K562 (cell line): ENCODE results near the gene GALNT12. TPM values are rescaled to one million over a fixed set of nuclear protein-coding genes. Genes with fewer than 3 reads are reported as not detected.

Experiments used
- ATAC-seq: fragments of 200-7000 bp; cut with Tn5 transposase; 3 replicates; pipeline ENCODE4 v1.9.1; 2020; ENCODE audit warnings: moderate library complexity
- BruUV-seq: library from RNA; stranded (reverse); fragments of 400-500 nt; replicated peaks from 2 replicates; lab custom pipeline; 2021; lab: Mats Ljungman, UMichigan
- CTCF ChIA-PET: fragments of 300-600 bp; formaldehyde crosslinking; extraction: SDS; loops from one replicate; lab custom pipeline; 2021; ENCODE audit warnings: low intra/inter-chr PET ratio; lab: Yijun Ruan, JAX
- POLR2A ChIA-PET: fragments of 300-600, 350-650 bp; sonication (Branson Sonifier 250); formaldehyde crosslinking; extraction: SDS; loops from one replicate; lab custom pipeline; 2021; ENCODE audit warnings: antibody characterized with exemption, inconsistent platforms; lab: Yijun Ruan, JAX
- DNase-seq, 4 experiments: peaks; one replicate each; pipeline versions ENCODE4 v3.0.0 to v3.0.0-alpha.2; 2011 to 2018; ENCODE audit warnings: low spot score in 3 of 4, mixed read lengths in 3 of 4; ENCODE audit errors: extremely low read depth in 1 of 4
- FAIRE-seq: peaks from 2 replicates; lab custom pipeline; 2011; peaks lifted over from hg19 to GRCh38; lab: Jason Lieb, UNC
- H2AFZ ChIP-seq: 2 replicates; pipeline ENCODE4 v1.6.0; 2011; ENCODE audit warnings: low read depth, low read length, control low read depth, inconsistent platforms
- H3K27ac ChIP-seq: fragments of 200-600 bp; 3 replicates; pipeline ENCODE4 v1.8.0; 2011; ENCODE audit warnings: low read depth, mild to moderate bottlenecking, control low read depth, inconsistent platforms, low read length, moderate library complexity, mixed read lengths; ENCODE audit errors: extremely low read depth
- H3K27me3 ChIP-seq, 2 experiments: fragments of 300-600 bp in 1 of 2; 2 replicates in 1 of 2; 3 replicates in 1 of 2; pipeline versions ENCODE4 v1.6.0 to v1.8.0; 2011; ENCODE audit warnings: inconsistent platforms in 2 of 2, low read length in 2 of 2, mild to moderate bottlenecking in 1 of 2, mixed read lengths in 1 of 2, moderate library complexity in 1 of 2; ENCODE audit not compliant: control insufficient read depth in 2 of 2, insufficient read depth in 2 of 2
- H3K36me3 ChIP-seq: fragments of 300-600 bp; 3 replicates; pipeline ENCODE4 v1.8.0; 2011; ENCODE audit warnings: mild to moderate bottlenecking, low read length, inconsistent platforms; ENCODE audit not compliant: control insufficient read depth, insufficient read depth
- H3K4me1 ChIP-seq, 2 experiments: fragments of 200-600 bp in 1 of 2; replicated peaks in 1 of 2; 2 replicates in 1 of 2; 3 replicates in 1 of 2; pipeline versions ENCODE4 v1.5.1 to v1.8.0; 2011; ENCODE audit warnings: inconsistent platforms in 2 of 2, low read length in 2 of 2, mild to moderate bottlenecking in 1 of 2, mixed read lengths in 1 of 2, moderate library complexity in 1 of 2; ENCODE audit not compliant: control insufficient read depth in 2 of 2, insufficient read depth in 2 of 2
- H3K4me2 ChIP-seq: 2 replicates; pipeline ENCODE4 v1.6.1; 2011; ENCODE audit warnings: low read length, control low read depth, inconsistent platforms, mixed read lengths; ENCODE audit not compliant: insufficient read depth
- H3K4me3 ChIP-seq: fragments of 200-600 bp; sonication (generic), shearing (Covaris generic); 2 replicates; pipeline ENCODE4 v1.5.1; 2016; ENCODE audit warnings: control low read depth, inconsistent platforms
- H3K79me2 ChIP-seq: fragments of 200-600 bp; 3 replicates; pipeline ENCODE4 v1.8.0; 2011; ENCODE audit warnings: low read length, inconsistent platforms; ENCODE audit not compliant: control insufficient read depth, insufficient read depth
- H3K9ac ChIP-seq, 2 experiments: 2 replicates each; pipeline versions ENCODE4 v1.6.0 to v1.6.1; 2011; ENCODE audit warnings: low read depth in 2 of 2, low read length in 2 of 2, control low read depth in 1 of 2, inconsistent platforms in 1 of 2, mild to moderate bottlenecking in 1 of 2, mixed read lengths in 1 of 2; ENCODE audit not compliant: insufficient read depth in 1 of 2
- H3K9me1 ChIP-seq: one replicate; pipeline ENCODE4 v1.6.0; 2011; ENCODE audit warnings: inconsistent platforms, mild to moderate bottlenecking, low read length, moderate library complexity; ENCODE audit not compliant: control insufficient read depth, insufficient read depth
- H3K9me3 ChIP-seq: replicated peaks from 2 replicates; pipeline ENCODE4 v1.5.1; 2011; ENCODE audit warnings: low read depth, low read length, inconsistent platforms; ENCODE audit not compliant: control insufficient read depth, insufficient read depth
- H4K20me1 ChIP-seq: replicated peaks from 2 replicates; pipeline ENCODE4 v1.6.1; 2011; ENCODE audit warnings: low read length, inconsistent platforms, mixed read lengths; ENCODE audit not compliant: control insufficient read depth, insufficient read depth
- BRD9 ChIP-seq: fragments of 450-650 bp; IDR thresholded peaks from 2 replicates; pipeline ENCODE4 v1.6.1; 2018; ENCODE audit warnings: low read depth; ENCODE audit not compliant: partially characterized antibody
- CSDE1 ChIP-seq, 2 experiments: fragments of 450-650 bp; IDR thresholded peaks; 2 replicates each; pipeline ENCODE4 v1.6.1; 2016; ENCODE audit warnings: mild to moderate bottlenecking in 1 of 2
- DDX20 ChIP-seq: fragments of 450-650 bp; IDR thresholded peaks from 2 replicates; pipeline ENCODE4 v1.6.1; 2016; ENCODE audit warnings: missing genetic modification characterization, low read depth, mild to moderate bottlenecking, missing compliant biosample characterization, moderate library complexity
- NCOA6 ChIP-seq: fragments of 450-650 bp; IDR thresholded peaks from 2 replicates; pipeline ENCODE4 v1.6.1; 2017; ENCODE audit warnings: mild to moderate bottlenecking
- NRF1 ChIP-seq, 2 experiments: fragments of 450-650 bp; IDR thresholded peaks in 1 of 2; conservative IDR thresholded peaks in 1 of 2; 2 replicates each; pipeline ENCODE4 v1.6.1; 2014; ENCODE audit warnings: mild to moderate bottlenecking in 2 of 2
- TEAD4 ChIP-seq, 2 experiments: sonication (generic) in 1 of 2; formaldehyde crosslinking in 1 of 2; IDR thresholded peaks; 2 replicates each; pipeline versions ENCODE4 v1.6.1 to v1.8.0; 2012 to 2022; ENCODE audit warnings: borderline replicate concordance in 1 of 2, inconsistent platforms in 1 of 2, low read length in 1 of 2, mild to moderate bottlenecking in 1 of 2, missing genetic modification reagents in 1 of 2
- ZC3H4 ChIP-seq: sonication (generic); formaldehyde crosslinking; IDR thresholded peaks from 2 replicates; pipeline ENCODE4 v1.9.0; 2021; ENCODE audit warnings: missing genetic modification reagents, borderline replicate concordance
- ZFPM2 ChIP-seq: fragments of 250-450 bp; sonication (Bioruptor Pico); IDR thresholded peaks from 2 replicates; pipeline ENCODE4 v1.5.1; 2022; ENCODE audit warnings: mild to moderate bottlenecking
- WGBS: fragments of 100-300 bp; shearing (Covaris generic); methylation state at CpG from one replicate; pipeline ENCODE4 v1.1.6; 2016; ENCODE audit warnings: low coverage, mixed read lengths; ENCODE audit not compliant: insufficient coverage; ENCODE audit errors: missing lambda C conversion rate; 5-methylcytosine and 5-hydroxymethylcytosine counted together
- in situ Hi-C: fragments of 300-500 bp; cut with MboI; formaldehyde crosslinking; loops from 4 replicates; pipeline ENCODE4 v1.15.0; 2018; ENCODE audit warnings: inconsistent platforms, mixed read lengths
- intact Hi-C: fragments of 100-400 bp; cut with micrococcal nuclease; formaldehyde crosslinking; loops from 2 replicates; pipeline ENCODE4 v1.14.2; 2022
- polyA plus RNA-seq, 8 experiments: library from polyadenylated mRNA; depleted of rRNA in 4 of 8; stranded (reverse) in 5 of 8; unstranded in 3 of 8; fragments of >200 nt; fragmentation: Nextera tagmentation in 2 of 8; fragmentation: Illumina TruSeq in 1 of 8; extraction: Ambion mirVana in 2 of 8; extraction: Trizol in 1 of 8; gene quantifications; 2 replicates each; pipeline versions ENCODE4 v1.2.1 to v1.2.3, GENCODE V29; 2011 to 2014; ENCODE audit warnings: inconsistent platforms in 1 of 8, missing spikeins in 1 of 8
- total RNA-seq, 7 experiments: library from RNA; depleted of rRNA in 6 of 7; stranded (reverse); fragments of >200 nt in 6 of 7; fragmentation: Illumina TruSeq in 2 of 7; extraction: Trizol in 2 of 7; gene quantifications; 2 replicates each; pipeline versions ENCODE4 v1.2.1 to v1.2.3, GENCODE V29; 2011 to 2021; ENCODE audit warnings: low replicate concordance in 1 of 7
- TF ChIP-seq, protein P1 (sequence below): sonication (generic); formaldehyde crosslinking; IDR thresholded peaks from 2 replicates; pipeline ENCODE4 v1.8.0; 2022; ENCODE audit warnings: mild to moderate bottlenecking, missing genetic modification reagents
- TF ChIP-seq, protein P2 (sequence below), 2 experiments: fragments of 450-650 bp; conservative IDR thresholded peaks; 2 replicates each; pipeline ENCODE4 v1.6.1; 2017; ENCODE audit warnings: mild to moderate bottlenecking in 2 of 2, moderate library complexity in 2 of 2

GALNT12 gene
- total and polyA plus RNA-seq, 9 of the 15 experiments (the other 6 are each of a cell fraction or from before 2014, with no cell fraction given), result 29.7 to 82.9 (median 44.2) TPM

- ChIA-PET CTCF (no interaction called here), POLR2A (interaction anchor here (0.7 to 1.0 kb wide), 2 partner anchors 10 to 13 kb away, joined by 3 read pairs; no protein-coding TSS in a partner anchor)
- no peaks in the 10 kb centered on the region for H3K79me2 ChIP-seq
- peaks cover 6% of the 10 kb centered on the region for H3K9me3 ChIP-seq
- H3K27me3 ChIP-seq, result no peaks in the 10 kb centered on the region
- 97% methylated on average over 6 of the region's 6 CpGs for WGBS
- no peak overlapping the region for H2AFZ ChIP-seq
- no peak overlapping the region for H3K9ac ChIP-seq
- BruUV-seq, result no TSS peak
- peaks cover 67% of the 10 kb centered on the region; the same call in 2 of the 3 replicates for H3K36me3 ChIP-seq
- no peak for ATAC-seq
- in situ Hi-C loops, result no loop called here
- H3K4me2 ChIP-seq, result no peak overlapping the region
- no peak overlapping the region for H3K27ac ChIP-seq
- H3K9me1 ChIP-seq, result no peaks in the 10 kb centered on the region
- no peaks in the 10 kb centered on the region for H4K20me1 ChIP-seq
- H3K4me3 ChIP-seq, result no peak overlapping the region
- H3K4me1 ChIP-seq, result peaks cover 6 to 9% of the 10 kb centered on the region in 2 experiments; a peak in 4 of 5 replicates
- no peak for DNase-seq
- intact Hi-C loops, result no loop called here
- TF ChIP-seq BRD9 (no peak), TEAD4 (IDR thresholded peaks at IDR 0.05; ENCODE audit: low read length) (no peak), TEAD4 (CRISPR knock-in tag; IDR thresholded peaks at IDR 0.05; ENCODE audit: borderline replicate concordance) (no peak), CSDE1 (IDR thresholded peaks at IDR 0.05) (no peak), DDX20 (tag) (no peak), ZC3H4 (CRISPR knock-in tag) (no peak), NRF1 (conservative IDR thresholded peaks at IDR 0.05 in 1 of 2, IDR thresholded peaks at IDR 0.05 in 1 of 2) (no peak), NCOA6 (no peak), ZFPM2 (no peak)
- TF ChIP-seq, protein P1, sequence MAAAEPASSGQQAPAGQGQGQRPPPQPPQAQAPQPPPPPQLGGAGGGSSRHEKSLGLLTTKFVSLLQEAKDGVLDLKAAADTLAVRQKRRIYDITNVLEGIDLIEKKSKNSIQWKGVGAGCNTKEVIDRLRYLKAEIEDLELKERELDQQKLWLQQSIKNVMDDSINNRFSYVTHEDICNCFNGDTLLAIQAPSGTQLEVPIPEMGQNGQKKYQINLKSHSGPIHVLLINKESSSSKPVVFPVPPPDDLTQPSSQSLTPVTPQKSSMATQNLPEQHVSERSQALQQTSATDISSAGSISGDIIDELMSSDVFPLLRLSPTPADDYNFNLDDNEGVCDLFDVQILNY (CRISPR knock-in tag), result no peak
- TF ChIP-seq, protein P2, sequence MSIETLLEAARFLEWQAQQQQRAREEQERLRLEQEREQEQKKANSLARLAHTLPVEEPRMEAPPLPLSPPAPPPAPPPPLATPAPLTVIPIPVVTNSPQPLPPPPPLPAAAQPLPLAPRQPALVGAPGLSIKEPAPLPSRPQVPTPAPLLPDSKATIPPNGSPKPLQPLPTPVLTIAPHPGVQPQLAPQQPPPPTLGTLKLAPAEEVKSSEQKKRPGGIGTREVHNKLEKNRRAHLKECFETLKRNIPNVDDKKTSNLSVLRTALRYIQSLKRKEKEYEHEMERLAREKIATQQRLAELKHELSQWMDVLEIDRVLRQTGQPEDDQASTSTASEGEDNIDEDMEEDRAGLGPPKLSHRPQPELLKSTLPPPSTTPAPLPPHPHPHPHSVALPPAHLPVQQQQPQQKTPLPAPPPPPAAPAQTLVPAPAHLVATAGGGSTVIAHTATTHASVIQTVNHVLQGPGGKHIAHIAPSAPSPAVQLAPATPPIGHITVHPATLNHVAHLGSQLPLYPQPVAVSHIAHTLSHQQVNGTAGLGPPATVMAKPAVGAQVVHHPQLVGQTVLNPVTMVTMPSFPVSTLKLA (conservative IDR thresholded peaks at IDR 0.05), result no peak
- FAIRE-seq, result no peak
Measured at GRCh38 chr9:98822661-98823060, 15.2 kb downstream of the GALNT12 start.
